Neural progenitor cell (in vitro differentiated cells): ENCODE data around the gene BBS1. TPM values are rescaled to one million over a fixed set of nuclear protein-coding genes. Genes with fewer than 3 reads are reported as not detected.

Experiments
- DNase-seq: peaks from one replicate; pipeline ENCODE4 v3.0.0-alpha.2; 2016; ENCODE audit warnings: low spot score
- H2AFZ ChIP-seq: fragments of 200-600 bp; sonication (generic); replicated peaks from 2 replicates; pipeline ENCODE4 v1.6.1; 2016; ENCODE audit warnings: antibody characterized with exemption
- H3F3A ChIP-seq: fragments of 200-600 bp; sonication (generic); 2 replicates; pipeline ENCODE4 v1.6.1; 2016; ENCODE audit warnings: antibody characterized with exemption, low read depth
- H3K27ac ChIP-seq: fragments of 200-600 bp; sonication (generic); 2 replicates; pipeline ENCODE4 v1.5.1; 2016; ENCODE audit warnings: mild to moderate bottlenecking
- H3K27me3 ChIP-seq: fragments of 200-600 bp; sonication (generic); 2 replicates; pipeline ENCODE4 v1.6.1; 2016; ENCODE audit warnings: mild to moderate bottlenecking, moderate library complexity
- H3K36me3 ChIP-seq: fragments of 200-600 bp; sonication (generic); 2 replicates; pipeline ENCODE4 v1.5.1; 2016
- H3K4me1 ChIP-seq: fragments of 200-600 bp; sonication (generic); 2 replicates; pipeline ENCODE4 v1.6.1; 2016; ENCODE audit warnings: mixed run types
- H3K4me2 ChIP-seq: fragments of 200-600 bp; sonication (generic); 2 replicates; pipeline ENCODE4 v1.6.1; 2016
- H3K4me3 ChIP-seq: fragments of 200-600 bp; sonication (generic); 2 replicates; pipeline ENCODE4 v1.5.1; 2016
- H3K79me2 ChIP-seq: fragments of 200-600 bp; sonication (generic); 2 replicates; pipeline ENCODE4 v1.6.1; 2016; ENCODE audit warnings: low read depth
- H3K9ac ChIP-seq: fragments of 200-600 bp; sonication (generic); 2 replicates; pipeline ENCODE4 v1.6.1; 2016
- H3K9me3 ChIP-seq: fragments of 200-600 bp; sonication (generic); 2 replicates; pipeline ENCODE4 v1.5.1; 2016; ENCODE audit warnings: low read depth
- H4K20me1 ChIP-seq: fragments of 200-600 bp; sonication (generic); 2 replicates; pipeline ENCODE4 v1.6.1; 2016; ENCODE audit warnings: low read depth
- H3K27ac Mint-ChIP-seq: 3 replicates; pipeline ENCODE4 v1.8.0; 2021; ENCODE audit warnings: mixed read lengths
- H3K27me3 Mint-ChIP-seq: 2 replicates; pipeline ENCODE4 v1.8.0; 2022; ENCODE audit warnings: low read depth, mild to moderate bottlenecking, inconsistent platforms, moderate library complexity, mixed read lengths; ENCODE audit not compliant: insufficient read depth
- H3K36me3 Mint-ChIP-seq: 3 replicates; pipeline ENCODE4 v1.8.0; 2021; ENCODE audit warnings: mixed read lengths
- H3K4me1 Mint-ChIP-seq: 3 replicates; pipeline ENCODE4 v1.8.0; 2021; ENCODE audit warnings: mixed read lengths
- H3K4me3 Mint-ChIP-seq: 3 replicates; pipeline ENCODE4 v1.8.0; 2021; ENCODE audit warnings: mild to moderate bottlenecking, moderate library complexity, mixed read lengths
- H3K9me3 Mint-ChIP-seq: 3 replicates; pipeline ENCODE4 v1.8.0; 2020; ENCODE audit warnings: mixed read lengths
- CTCF ChIP-seq: fragments of 200-600 bp; sonication (generic); IDR thresholded peaks from 2 replicates; pipeline ENCODE4 v1.5.1; 2017; ENCODE audit warnings: antibody characterized with exemption, mild to moderate bottlenecking
- EZH2 ChIP-seq: fragments of 200-600 bp; sonication (generic); IDR thresholded peaks from 2 replicates; pipeline ENCODE4 v1.6.1; 2017; ENCODE audit warnings: antibody characterized with exemption, mild to moderate bottlenecking, moderate library complexity
- EZH2phosphoT487 ChIP-seq: fragments of 200-600 bp; sonication (generic); IDR thresholded peaks from 2 replicates; pipeline ENCODE4 v1.6.1; 2017; ENCODE audit warnings: antibody characterized with exemption
- total RNA-seq: library from RNA; depleted of rRNA; stranded (reverse); fragments of >200 nt; gene quantifications from 2 replicates; pipeline ENCODE4 v1.2.3, GENCODE V29; 2015; ENCODE audit warnings: low replicate concordance

Gene BBS1
- total RNA-seq, 1 donor from 2014 or later = 42.0 TPM

DNA sequence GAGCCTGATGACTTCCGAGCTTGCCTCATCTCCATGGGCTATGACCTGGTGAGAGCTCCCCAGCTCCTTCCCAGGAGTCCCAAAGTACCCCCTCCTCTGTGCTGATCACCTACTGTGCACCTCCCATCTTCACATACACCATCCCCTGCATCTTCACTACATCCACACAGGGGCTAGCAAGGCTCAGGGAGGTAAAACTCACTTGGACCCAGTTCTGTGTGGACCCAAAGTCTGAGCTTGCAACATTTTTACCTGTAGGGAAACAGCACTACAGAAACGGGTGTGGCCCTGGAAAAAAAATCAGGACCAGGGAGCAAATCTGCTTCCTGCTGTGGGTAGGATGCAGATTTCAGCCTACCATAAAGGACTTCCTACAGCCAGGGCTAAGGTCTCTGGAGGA is 51.8 kb downstream of the BBS1 start:
- Histone ChIP-seq H3K4me1 (no peaks in the 10 kb centered on the region), H4K20me1 (no peaks in the 10 kb centered on the region), H3K36me3 (no peaks in the 10 kb centered on the region), H2AFZ (no peak overlapping the region), H3F3A (no peaks in the 10 kb centered on the region), H3K9me3 (no peaks in the 10 kb centered on the region), H3K9ac (no peak overlapping the region), H3K79me2 (no peaks in the 10 kb centered on the region), H3K4me3 (no peak overlapping the region), H3K27ac (no peak overlapping the region), H3K27me3 (no peaks in the 10 kb centered on the region), H3K4me2 (no peak overlapping the region)
- H3K4me3 Mint-ChIP-seq = no peak overlapping the region
- H3K9me3 Mint-ChIP-seq = no peaks in the 10 kb centered on the region
- H3K36me3 Mint-ChIP-seq = no peaks in the 10 kb centered on the region
- no peak for TF ChIP-seq EZH2phosphoT487
- TF ChIP-seq CTCF = no peak
- TF ChIP-seq EZH2 = no peak
- no peak overlapping the region for H3K27ac Mint-ChIP-seq
- no peaks in the 10 kb centered on the region for H3K27me3 Mint-ChIP-seq
- no peaks in the 10 kb centered on the region for H3K4me1 Mint-ChIP-seq
- DNase-seq = no peak

DNA sequence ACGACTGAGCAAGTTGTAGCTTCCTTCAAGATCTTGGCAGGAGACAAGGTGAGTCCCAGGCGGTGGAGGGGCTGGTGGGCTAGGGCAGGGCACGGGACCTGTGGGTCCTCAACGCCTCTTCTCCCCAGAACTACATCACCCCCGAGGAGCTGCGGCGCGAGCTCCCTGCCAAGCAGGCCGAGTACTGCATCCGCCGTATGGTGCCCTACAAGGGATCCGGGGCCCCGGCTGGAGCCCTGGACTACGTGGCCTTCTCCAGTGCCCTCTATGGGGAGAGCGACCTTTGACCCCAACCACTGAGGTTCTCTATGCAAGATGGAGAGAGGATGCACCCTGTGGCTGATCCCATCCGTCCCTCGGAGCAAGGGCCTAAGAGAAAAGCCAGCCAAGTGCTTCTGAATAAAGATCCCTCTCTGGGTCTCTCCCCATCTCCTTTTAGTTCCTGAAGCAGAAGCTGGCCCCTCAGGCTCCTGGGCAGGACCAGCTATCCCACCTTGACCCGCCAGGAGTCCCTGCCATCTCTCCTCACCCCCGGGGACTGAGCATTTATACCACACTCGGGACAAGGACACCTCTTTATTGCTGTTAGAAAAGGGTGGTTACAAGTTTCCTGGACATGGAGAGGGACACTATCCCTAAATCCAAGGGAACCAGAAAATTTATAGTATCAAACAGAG is 52.6 kb downstream of the BBS1 start:
- Histone ChIP-seq H3K4me3 (no peak overlapping the region), H3F3A (no peaks in the 10 kb centered on the region), H3K9ac (no peak overlapping the region), H3K36me3 (no peaks in the 10 kb centered on the region), H3K79me2 (no peaks in the 10 kb centered on the region), H3K4me1 (no peaks in the 10 kb centered on the region), H3K4me2 (no peak overlapping the region), H2AFZ (no peak overlapping the region), H4K20me1 (no peaks in the 10 kb centered on the region), H3K9me3 (no peaks in the 10 kb centered on the region), H3K27ac (no peak overlapping the region), H3K27me3 (no peaks in the 10 kb centered on the region)
- Mint-ChIP-seq H3K27ac (no peak overlapping the region), H3K9me3 (no peaks in the 10 kb centered on the region), H3K27me3 (no peaks in the 10 kb centered on the region), H3K4me3 (no peak overlapping the region), H3K4me1 (no peaks in the 10 kb centered on the region), H3K36me3 (no peaks in the 10 kb centered on the region)
- TF ChIP-seq EZH2phosphoT487 (no peak), CTCF (no peak), EZH2 (no peak)
- no peak for DNase-seq

- no peaks in the 10 kb centered on the region for H3K79me2 ChIP-seq
- H3K4me2 ChIP-seq = no peak overlapping the region
- no peak overlapping the region for H3K27ac ChIP-seq
- DNase-seq = no peak
- no peak overlapping the region for H3K4me3 Mint-ChIP-seq
- H3K27ac Mint-ChIP-seq = no peak overlapping the region
- no peaks in the 10 kb centered on the region for H3K9me3 Mint-ChIP-seq
- no peaks in the 10 kb centered on the region for H3K9me3 ChIP-seq
- H3K4me1 ChIP-seq = no peaks in the 10 kb centered on the region
- H2AFZ ChIP-seq = no peak overlapping the region
- H4K20me1 ChIP-seq = no peaks in the 10 kb centered on the region
- TF ChIP-seq CTCF = no peak
- no peak for TF ChIP-seq EZH2phosphoT487
- no peak for TF ChIP-seq EZH2
- no peaks in the 10 kb centered on the region for H3K36me3 ChIP-seq
- no peaks in the 10 kb centered on the region for H3F3A ChIP-seq
- no peak overlapping the region for H3K4me3 ChIP-seq
- no peaks in the 10 kb centered on the region for H3K36me3 Mint-ChIP-seq
- no peaks in the 10 kb centered on the region for H3K27me3 ChIP-seq
- no peak overlapping the region for H3K9ac ChIP-seq
- no peaks in the 10 kb centered on the region for H3K27me3 Mint-ChIP-seq
- no peaks in the 10 kb centered on the region for H3K4me1 Mint-ChIP-seq
These were observed 53.4 kb downstream of the BBS1 start for GRCh38 chr11:66563832-66564231.
